ENCODE data around the gene PROX2. TPM values are rescaled to one million over a fixed set of nuclear protein-coding genes. Genes with fewer than 3 reads are reported as not detected.

Gene PROX2
- total RNA-seq, 4 donors from 2014 or later, result not detected

DNA sequence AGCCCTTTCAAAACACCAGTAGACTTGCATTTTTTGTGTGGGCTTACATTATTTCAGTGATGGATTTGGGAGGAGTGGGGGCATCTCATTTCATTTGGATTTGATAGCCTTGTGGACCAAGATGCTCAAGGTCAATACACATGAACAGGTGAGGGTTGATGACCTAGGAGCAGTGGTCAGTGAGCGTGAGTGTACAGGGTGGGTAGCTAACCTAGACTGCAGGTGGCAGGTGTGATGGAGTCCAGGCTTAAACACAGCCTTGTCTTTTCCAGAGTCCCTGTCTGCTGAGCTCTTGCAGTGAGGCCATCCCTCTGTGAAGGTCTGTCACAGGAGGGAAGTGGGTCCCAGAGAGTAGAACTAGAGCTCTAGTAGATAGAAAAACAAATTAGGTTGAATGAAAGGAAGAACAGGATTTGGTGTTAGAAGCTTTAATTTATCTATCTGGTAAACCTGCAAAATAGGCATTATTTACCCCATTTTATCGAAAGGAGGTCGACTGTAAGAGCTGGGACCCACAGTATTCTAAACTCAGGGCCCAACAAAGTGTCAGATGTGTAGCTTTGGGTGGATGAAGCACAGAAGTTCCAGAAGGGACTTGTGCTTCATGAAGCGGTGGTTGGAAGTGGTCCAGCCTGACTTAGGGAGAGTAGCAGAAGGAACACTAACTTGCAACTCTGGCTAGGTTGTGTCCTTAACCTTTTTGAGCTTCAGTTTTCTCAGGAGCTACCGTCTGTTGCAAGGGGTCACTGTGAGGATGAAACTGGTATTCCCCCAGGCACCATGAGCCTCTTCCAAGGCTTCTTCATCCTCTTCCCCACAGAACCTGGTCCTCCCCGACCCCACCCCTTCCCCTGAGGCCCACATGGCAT lies 28.9 kb upstream of the PROX2 start:
- no peaks in the 10 kb centered on the region for H3K27me3 ChIP-seq
- H3K4me1 ChIP-seq, result peaks cover 0 to 25% (median 5%) of the 10 kb centered on the region in 4 donors
- no peak overlapping the region for H3K27ac ChIP-seq
- H3K9me3 ChIP-seq, result no peaks in the 10 kb centered on the region
- DNase-seq, result no peak
- H3K4me3 ChIP-seq, result no peak overlapping the region
- H3K36me3 ChIP-seq, result peaks cover 0 to 56% (median 0%) of the 10 kb centered on the region in 3 donors
- TF ChIP-seq POLR2A (IDR thresholded peaks at IDR 0.05) (no peak), CTCF (IDR thresholded peaks at IDR 0.05) (no peak)

DNA sequence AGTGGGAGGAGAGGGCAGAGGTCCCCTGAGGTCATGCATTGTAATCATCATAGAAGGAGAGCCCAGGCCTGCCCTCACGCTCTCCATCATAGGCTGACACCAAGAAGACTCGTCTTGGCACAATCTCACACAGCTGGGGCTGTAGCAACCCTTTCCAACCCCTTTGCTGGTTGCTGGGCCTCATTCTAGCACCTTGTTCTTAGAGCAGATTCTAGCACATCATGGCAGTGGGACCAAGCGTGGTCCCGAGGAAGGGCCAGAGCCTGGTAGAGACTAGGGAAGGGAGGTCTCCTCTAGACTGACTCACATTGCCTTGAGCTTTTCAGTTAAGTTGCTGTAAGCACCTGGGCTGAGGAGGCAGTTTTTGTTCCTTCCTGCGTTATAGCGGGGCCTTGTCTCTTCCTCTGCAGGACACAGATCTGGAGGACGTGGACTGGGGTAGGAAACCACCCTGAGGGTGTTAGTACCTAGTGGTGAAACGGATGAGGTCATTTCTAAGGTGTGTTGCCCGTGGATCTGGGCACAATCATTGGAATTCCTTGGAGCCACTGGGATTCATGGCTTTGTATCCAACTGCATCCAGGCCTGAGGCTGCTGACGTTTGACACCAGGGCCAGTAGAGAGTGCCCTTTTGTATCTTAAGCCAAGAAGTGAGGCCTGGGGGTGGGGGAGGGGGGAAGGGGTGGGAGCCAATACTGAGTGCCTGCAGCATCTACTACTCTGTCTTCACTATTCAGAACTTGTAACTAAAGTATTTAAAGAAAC lies 27.2 kb upstream of the PROX2 start:
- TF ChIP-seq CTCF (IDR thresholded peaks at IDR 0.05), result no peak
- TF ChIP-seq POLR2A (IDR thresholded peaks at IDR 0.05), result no peak
- DNase-seq, result no peak
- H3K36me3 ChIP-seq, result peaks cover 0 to 74% (median 0%) of the 10 kb centered on the region in 3 donors

DNA sequence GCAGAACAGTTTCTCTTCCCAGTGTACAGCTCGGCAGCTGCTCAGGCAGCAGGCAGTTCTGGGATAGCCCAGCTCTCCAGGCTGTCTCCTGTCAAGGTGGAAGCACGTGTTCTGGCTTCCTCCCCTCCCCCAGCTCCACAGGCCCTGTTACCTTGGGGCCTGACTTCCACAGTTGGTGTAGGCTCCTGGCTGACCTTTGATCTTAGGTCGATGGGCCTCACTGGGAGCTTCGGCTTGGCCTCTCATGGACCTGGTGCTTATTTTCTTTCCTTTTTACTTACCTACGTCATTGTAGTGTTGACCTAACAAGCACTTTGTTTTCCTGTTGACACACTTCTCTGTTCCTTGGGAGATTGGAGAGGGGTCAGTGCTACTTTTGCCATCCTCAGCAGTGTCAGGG lies 22.7 kb upstream of the PROX2 start:
- DNase-seq, result no peak
- peaks cover 0 to 100% (median 0%) of the 10 kb centered on the region in 3 donors for H3K36me3 ChIP-seq
- TF ChIP-seq CTCF (IDR thresholded peaks at IDR 0.05) (no peak), POLR2A (IDR thresholded peaks at IDR 0.05) (no peak)

More for the DNA sequence above, 27.2 kb upstream of the PROX2 start:
- H3K27ac ChIP-seq, result no peak overlapping the region
- no peaks in the 10 kb centered on the region for H3K27me3 ChIP-seq
- no peaks in the 10 kb centered on the region for H3K9me3 ChIP-seq
- H3K4me1 ChIP-seq, result peaks cover 0 to 22% (median 5%) of the 10 kb centered on the region in 4 donors
- H3K4me3 ChIP-seq, result no peak overlapping the region

DNA sequence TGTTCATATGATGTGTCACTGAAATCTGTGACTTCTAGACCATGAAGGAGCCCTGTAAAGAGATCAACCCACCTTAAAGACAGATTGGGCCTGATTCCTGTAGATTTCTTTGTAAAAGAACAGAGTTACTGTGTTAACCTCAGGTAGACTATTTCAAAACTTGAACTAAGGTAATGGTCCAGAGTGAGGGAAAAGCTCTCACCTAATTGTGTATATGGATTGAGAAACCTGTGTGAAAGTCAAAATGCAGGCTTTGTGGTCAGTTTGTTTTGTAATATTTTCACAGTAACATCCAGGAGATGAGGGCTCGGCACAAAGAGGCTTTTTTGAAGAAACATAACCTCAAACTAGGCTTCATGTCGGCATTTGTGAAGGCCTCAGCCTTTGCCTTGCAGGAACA lies 22.1 kb upstream of the PROX2 start:
- H3K4me3 ChIP-seq, result no peak overlapping the region
- DNase-seq, result no peak
- H3K27me3 ChIP-seq, result no peaks in the 10 kb centered on the region
- H3K9me3 ChIP-seq, result no peaks in the 10 kb centered on the region
- H3K36me3 ChIP-seq, result peaks cover 0 to 100% (median 0%) of the 10 kb centered on the region in 3 donors
- H3K27ac ChIP-seq, result no peak overlapping the region
- TF ChIP-seq CTCF (IDR thresholded peaks at IDR 0.05) (no peak), POLR2A (IDR thresholded peaks at IDR 0.05) (no peak)
- H3K4me1 ChIP-seq, result peaks cover 0 to 4% (median 1%) of the 10 kb centered on the region in 4 donors

More for the DNA sequence above, 22.7 kb upstream of the PROX2 start:
- Histone ChIP-seq H3K9me3 (no peaks in the 10 kb centered on the region), H3K4me1 (peaks cover 0 to 4% (median 2%) of the 10 kb centered on the region in 4 donors), H3K4me3 (no peak overlapping the region), H3K27me3 (no peaks in the 10 kb centered on the region), H3K27ac (no peak overlapping the region)

- TF ChIP-seq POLR2A (IDR thresholded peaks at IDR 0.05) (no peak), CTCF (IDR thresholded peaks at IDR 0.05) (no peak)
- Histone ChIP-seq H3K36me3 (peaks cover 0 to 100% (median 0%) of the 10 kb centered on the region in 3 donors), H3K9me3 (no peaks in the 10 kb centered on the region), H3K27me3 (no peaks in the 10 kb centered on the region), H3K4me1 (peaks cover 0 to 4% (median 0%) of the 10 kb centered on the region in 4 donors), H3K27ac (no peak overlapping the region), H3K4me3 (no peak overlapping the region)
- no peak for DNase-seq
These were observed 21.7 kb upstream of the PROX2 start for GRCh38 chr14:74897642-74898041.
